Measurements from ENCODE around the gene CHST2.

Gene CHST2

DNA sequence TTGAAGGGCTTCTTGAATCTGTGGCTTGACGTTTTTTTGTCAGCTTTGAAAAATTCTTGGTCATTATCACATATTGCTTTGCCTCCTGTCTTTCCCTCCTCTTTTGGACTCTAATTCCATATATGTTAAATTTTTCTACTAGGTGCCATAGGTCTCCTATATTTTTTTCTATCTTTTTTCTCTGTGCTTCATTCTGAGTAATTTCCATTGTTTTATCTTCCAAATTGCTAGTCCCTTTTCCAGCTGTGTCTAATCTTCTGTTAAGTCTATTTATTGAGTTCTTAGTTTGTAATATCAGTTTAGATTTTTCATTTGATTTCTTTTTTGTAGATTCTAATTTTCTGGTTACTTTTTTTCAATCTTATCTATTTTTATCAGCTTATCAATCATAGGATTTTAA, 53.7 kb downstream of the CHST2 start:
- Histone ChIP-seq H3K9me3 (ENCODE audit: low read depth, low read length) (no peaks in the 10 kb centered on the region), H3K27ac (no peak overlapping the region), H3K4me3 (no peak overlapping the region), H3K36me3 (ENCODE audit: insufficient read depth, low read length) (no peaks in the 10 kb centered on the region), H3K9ac (ENCODE audit: insufficient read length) (no peak overlapping the region)
- no peak for DNase-seq (ENCODE audit: low read depth, low spot score)
- TF ChIP-seq FOXP2 (optimal IDR thresholded peaks at IDR 0.05; ENCODE audit: control extremely low read depth, extremely low read length, insufficient read depth) (no peak), EZH2 (IDR thresholded peaks at IDR 0.05) (no peak), POLR2AphosphoS5 (IDR thresholded peaks at IDR 0.05; ENCODE audit: borderline replicate concordance, low read depth, low read length) (no peak)

Data from SK-N-MC (cell line).